GM10248 (cell line): ENCODE data around the gene CFAP46.
A peak's percentile ranks its signal among the peaks of the same experiment; 100 is the strongest.

Experiments used
- CTCF ChIA-PET: fragments of 300-600 bp; sonication (Branson Sonifier 250); formaldehyde crosslinking; extraction: SDS; loops from one replicate; lab custom pipeline; 2021; ENCODE audit warnings: antibody characterized with exemption; lab: Yijun Ruan, JAX
- POLR2A ChIA-PET: fragments of 350-650 bp; sonication (Branson Sonifier 250); formaldehyde crosslinking; extraction: SDS; loops from one replicate; lab custom pipeline; 2020; ENCODE audit warnings: antibody characterized with exemption; lab: Yijun Ruan, JAX
- DNase-seq: peaks from one replicate; pipeline ENCODE4 v3.0.0; 2012; ENCODE audit errors: extremely low spot score
- CTCF ChIP-seq: IDR thresholded peaks from 2 replicates; pipeline ENCODE4 v1.5.1; 2012; ENCODE audit warnings: mild to moderate bottlenecking, low read depth; ENCODE audit errors: extremely low read depth, missing control alignments, control extremely low read depth

The CFAP46 gene

DNA sequence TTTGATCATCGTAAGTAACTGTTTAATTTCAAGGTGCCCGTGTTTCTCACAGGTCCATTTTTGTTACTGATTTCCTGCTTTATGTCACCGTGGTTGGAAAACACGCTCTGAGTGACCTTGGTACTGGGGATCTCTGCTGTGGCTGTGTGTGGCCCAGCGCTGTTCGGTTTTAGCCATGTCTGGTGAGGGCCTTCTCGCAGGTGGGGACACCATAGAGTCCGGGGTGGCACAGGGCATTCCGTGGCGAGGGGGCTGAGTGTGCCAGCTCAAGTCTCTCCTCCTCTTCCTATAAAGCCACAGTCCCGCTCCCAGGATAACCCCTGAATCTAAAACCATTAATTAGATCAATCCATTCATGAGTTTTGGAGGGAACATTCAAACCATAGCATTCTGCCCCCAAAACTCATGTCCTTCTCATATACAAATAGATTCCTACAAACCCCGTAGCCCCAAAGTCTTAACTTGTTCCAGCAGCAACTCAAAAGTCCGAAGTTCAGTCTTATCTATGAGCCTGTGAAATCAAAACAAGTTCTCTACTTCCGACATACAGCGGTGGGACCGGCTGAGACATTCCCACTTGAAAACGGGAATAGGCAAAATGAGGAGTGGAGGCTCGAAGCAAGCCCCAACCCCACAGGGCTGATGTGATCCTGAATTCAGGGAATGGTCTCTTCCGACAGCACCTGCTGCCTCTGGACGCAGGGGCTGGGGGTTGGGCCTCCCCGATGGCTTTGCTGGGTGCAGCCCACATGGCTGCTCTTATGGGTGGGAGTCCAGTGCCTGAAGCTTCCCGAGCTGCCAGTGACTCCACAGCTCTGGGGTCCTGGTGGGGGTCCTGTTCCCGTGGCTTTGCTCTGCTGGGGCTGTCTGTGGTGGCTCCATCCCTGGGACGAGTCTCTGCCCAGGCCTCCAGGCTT lies 101.4 kb downstream of the CFAP46 start:
- CTCF ChIA-PET: no interaction called here
- no peak for DNase-seq
- no peak for TF ChIP-seq CTCF
- POLR2A ChIA-PET: no interaction called here

- TF ChIP-seq CTCF: no peak
- ChIA-PET POLR2A (no interaction called here), CTCF (no interaction called here)
- DNase-seq: no peak
Observed at GRCh38 chr10:132839061-132839460, 103.3 kb downstream of the CFAP46 start.

DNA sequence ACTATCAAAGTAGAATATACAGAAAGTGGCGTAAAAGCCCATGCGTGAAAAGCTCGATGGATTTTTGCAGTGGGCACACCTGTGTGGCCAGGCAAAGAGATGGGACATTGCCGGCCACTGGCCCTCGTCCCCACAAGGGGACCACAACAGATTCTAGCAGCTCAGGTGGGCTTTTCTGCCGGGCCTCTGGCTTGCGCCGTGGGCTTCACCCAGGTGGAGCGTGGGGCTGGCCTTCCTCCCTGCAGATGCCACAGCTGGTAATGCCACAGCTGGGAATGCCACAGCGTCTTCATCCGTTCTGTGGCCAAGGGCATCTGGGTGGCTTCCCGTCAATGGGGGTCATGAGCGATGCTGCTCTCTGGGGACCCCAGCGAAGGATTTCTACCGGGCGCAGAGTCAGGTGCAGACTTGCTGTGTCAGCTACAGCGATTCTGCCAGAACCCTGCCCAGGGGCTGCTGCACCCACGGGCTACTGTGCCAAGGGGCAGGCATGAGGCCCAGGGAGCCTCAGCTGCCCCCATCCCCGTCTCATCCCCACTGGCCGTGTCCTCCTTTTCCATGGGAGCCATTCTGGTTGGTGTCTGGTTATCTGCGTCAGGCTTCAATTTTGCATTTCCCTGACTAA lies 103.9 kb downstream of the CFAP46 start:
- ChIA-PET CTCF (no interaction called here), POLR2A (no interaction called here)
- no peak for TF ChIP-seq CTCF
- no peak for DNase-seq

DNA sequence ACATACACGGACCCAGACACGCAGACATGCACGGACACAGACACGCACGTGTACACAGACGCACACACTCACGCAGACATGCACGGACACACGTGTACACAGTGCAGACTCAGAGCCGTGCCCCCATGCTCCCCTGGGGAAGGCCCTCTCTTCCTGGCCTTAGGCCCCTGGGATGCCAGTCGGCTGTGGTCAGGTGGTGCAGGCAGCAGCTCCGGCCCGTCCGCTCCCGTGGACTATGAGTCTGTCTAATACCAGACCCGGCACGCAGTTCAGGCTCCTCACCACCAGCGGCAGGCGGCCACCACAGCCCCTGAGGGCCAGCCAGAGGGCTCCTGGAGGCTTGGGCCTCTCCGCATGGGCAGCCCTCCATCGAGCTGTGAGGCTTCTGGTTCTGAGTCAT lies 104.5 kb downstream of the CFAP46 start:
- no peak for TF ChIP-seq CTCF
- CTCF ChIA-PET: no interaction called here
- no peak for DNase-seq
- POLR2A ChIA-PET: no interaction called here

DNA sequence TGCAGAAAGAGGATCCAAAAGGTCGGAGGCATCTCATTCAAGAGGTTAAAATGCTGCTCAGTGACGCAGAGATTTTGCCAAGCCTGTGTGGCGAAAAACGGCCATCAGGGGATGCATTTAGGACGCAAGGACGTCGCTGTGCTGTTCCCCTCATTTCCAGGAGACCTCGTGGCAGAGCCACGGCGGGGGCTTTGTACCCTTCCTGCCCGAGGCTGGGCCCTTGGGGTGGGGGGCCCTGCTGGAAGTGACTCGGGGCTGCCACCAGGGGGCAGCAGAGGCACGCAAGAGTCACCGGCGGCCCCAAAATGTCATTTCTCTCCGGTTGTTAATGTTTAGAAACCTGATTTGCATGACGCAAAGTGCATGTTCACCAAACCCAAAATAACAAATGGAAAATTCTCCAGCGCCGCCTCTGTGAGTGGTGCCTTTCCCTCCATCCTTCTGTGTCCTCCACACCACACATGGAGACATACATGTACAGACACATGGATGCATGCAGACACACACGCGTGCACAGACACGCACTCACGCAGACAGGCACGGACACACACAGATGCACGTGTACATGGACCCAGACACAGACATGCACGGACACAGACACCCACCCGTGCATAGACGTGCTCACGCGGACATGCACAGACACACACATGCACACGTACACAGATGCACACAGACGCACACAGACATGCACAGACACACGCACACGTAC lies 105.4 kb downstream of the CFAP46 start:
- peak; percentile 78 for DNase-seq
- ChIA-PET CTCF (no interaction called here), POLR2A (no interaction called here)
- peak; percentile 80 for TF ChIP-seq CTCF

- DNase-seq: no peak
- ChIA-PET CTCF (no interaction called here), POLR2A (no interaction called here)
- no peak for TF ChIP-seq CTCF
Observed at GRCh38 chr10:132836248-132836831, 106.0 kb downstream of the CFAP46 start.
